C4-2B (cell line): ENCODE data around the gene HNRNPA3.

Experiments used
- ZFX ChIP-seq: fragments of 450-650 bp; IDR thresholded peaks from 2 replicates; pipeline ENCODE4 v1.6.1; 2017
- TF ChIP-seq, protein P1 (sequence below): fragments of 450-650 bp; conservative IDR thresholded peaks from 2 replicates; pipeline ENCODE4 v1.5.1; 2017; ENCODE audit warnings: mild to moderate bottlenecking

DNA sequence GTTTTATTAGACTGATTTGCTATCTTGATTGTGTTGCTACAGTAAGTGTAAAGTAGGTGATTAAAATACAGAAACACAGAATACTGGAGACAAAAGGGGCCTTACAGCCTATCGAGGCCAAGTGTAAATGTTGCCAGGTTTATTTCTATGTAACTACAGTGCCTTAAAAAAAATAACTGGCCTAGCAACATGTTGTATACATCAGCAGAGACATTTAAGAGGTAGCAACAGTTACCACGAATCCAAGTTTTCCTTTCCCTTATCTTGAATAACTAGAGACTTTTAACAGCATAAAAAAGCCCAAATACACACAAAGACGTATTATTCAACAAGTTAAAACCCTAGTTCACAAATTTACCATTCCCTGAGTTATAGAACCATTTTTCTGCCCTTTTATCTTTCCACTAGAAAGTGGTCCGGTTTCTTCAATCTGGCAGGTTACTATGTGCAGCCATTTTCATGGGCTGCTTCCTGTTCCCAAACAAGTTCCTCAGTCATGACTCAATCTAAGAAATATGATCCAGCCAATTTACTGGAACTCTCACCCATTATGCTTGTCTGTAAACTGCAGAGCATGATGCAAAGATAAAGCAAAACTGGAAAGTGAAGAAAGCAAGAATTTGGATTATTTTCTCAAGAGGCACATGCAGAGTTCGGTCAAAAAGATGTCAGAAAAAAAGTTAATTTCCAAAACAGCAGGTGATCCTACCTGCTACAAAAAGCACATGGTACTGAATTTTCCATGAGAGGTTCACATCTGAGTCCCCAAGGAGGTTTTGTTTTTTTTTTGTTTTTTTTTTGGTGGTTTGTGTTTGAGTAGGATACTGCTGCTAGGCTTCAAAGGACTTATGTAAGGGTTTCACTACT, 29.8 kb downstream of the HNRNPA3 start:
- TF ChIP-seq, protein P1, sequence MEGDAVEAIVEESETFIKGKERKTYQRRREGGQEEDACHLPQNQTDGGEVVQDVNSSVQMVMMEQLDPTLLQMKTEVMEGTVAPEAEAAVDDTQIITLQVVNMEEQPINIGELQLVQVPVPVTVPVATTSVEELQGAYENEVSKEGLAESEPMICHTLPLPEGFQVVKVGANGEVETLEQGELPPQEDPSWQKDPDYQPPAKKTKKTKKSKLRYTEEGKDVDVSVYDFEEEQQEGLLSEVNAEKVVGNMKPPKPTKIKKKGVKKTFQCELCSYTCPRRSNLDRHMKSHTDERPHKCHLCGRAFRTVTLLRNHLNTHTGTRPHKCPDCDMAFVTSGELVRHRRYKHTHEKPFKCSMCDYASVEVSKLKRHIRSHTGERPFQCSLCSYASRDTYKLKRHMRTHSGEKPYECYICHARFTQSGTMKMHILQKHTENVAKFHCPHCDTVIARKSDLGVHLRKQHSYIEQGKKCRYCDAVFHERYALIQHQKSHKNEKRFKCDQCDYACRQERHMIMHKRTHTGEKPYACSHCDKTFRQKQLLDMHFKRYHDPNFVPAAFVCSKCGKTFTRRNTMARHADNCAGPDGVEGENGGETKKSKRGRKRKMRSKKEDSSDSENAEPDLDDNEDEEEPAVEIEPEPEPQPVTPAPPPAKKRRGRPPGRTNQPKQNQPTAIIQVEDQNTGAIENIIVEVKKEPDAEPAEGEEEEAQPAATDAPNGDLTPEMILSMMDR, result no peak
- no peak for TF ChIP-seq ZFX
